ENCODE data around the gene METTL25B. TPM values are rescaled to one million over a fixed set of nuclear protein-coding genes. Genes with fewer than 3 reads are reported as not detected.

Gene METTL25B
- total and polyA plus RNA-seq, 12 donors = 12.8 to 45.2 (median 15.6) TPM

GRCh38 chr1:156738916-156739315, 10.6 kb downstream of the METTL25B start:
- H3K27ac ChIP-seq = no peak overlapping the region
- WGBS, 2 donors = 82% methylated on average over 2 of the region's 2 CpGs
- peaks cover 2 to 31% (median 17%) of the 10 kb centered on the region in 9 donors for H3K4me1 ChIP-seq
- peaks cover 0 to 70% (median 36%) of the 10 kb centered on the region in 9 donors for H3K36me3 ChIP-seq
- H3K27me3 ChIP-seq = no peaks in the 10 kb centered on the region
- DNase-seq = no peak
- ATAC-seq = no peak
- H3K9me3 ChIP-seq = no peaks in the 10 kb centered on the region
- no peak overlapping the region for H3K4me3 ChIP-seq
- TF ChIP-seq CTCF (IDR thresholded peaks at IDR 0.05) = no peak
- intact Hi-C loops (cut with DNase I) = loop anchor here in 2 of 10 donors (2.0 to 5.0 kb wide), 2 partner anchors 32 to 33 kb away; no protein-coding TSS in a partner anchor

- Histone ChIP-seq H3K27ac (peak overlapping the region in 9 of 10 donors; percentile 13 to 96 (median 89)), H3K27me3 (no peaks in the 10 kb centered on the region), H3K4me1 (peaks cover 2 to 44% (median 22%) of the 10 kb centered on the region in 9 donors), H3K4me3 (peak overlapping the region; percentile 33 to 87 (median 74)), H3K9me3 (no peaks in the 10 kb centered on the region), H3K36me3 (peaks cover 0 to 70% (median 41%) of the 10 kb centered on the region in 9 donors)
- DNase-seq (no peak), ATAC-seq (peak in 4 of 8 donors; percentile 5 to 10 (median 8))
- WGBS, 2 donors = 25 to 28% methylated on average over 7 of the region's 7 CpGs
- intact Hi-C loops (cut with DNase I) = loop anchor here in 1 of 10 donors (10.0 kb wide), 1 partner anchor 235 kb away; the partner anchor contains the start of gene MEF2D
- no peak for TF ChIP-seq CTCF (IDR thresholded peaks at IDR 0.05)
Measured at GRCh38 chr1:156740237-156740740, 12.0 kb downstream of the METTL25B start.

GRCh38 chr1:156740741-156741480, 12.6 kb downstream of the METTL25B start, which contains the start of gene MRPL24:
TSS of gene MRPL24 (minus strand) at chr1:156741088. CDS start at chr1:156738704, 2,384 bp downstream.
- peak within 1 kb of the TSS; percentile 59 to 96 (median 88) for H3K27ac ChIP-seq
- 0% methylated on average over 38 of the region's 38 CpGs for WGBS, 2 donors
- no peaks in the 10 kb centered on the region for H3K9me3 ChIP-seq
- H3K4me1 ChIP-seq = peaks cover 4 to 50% (median 28%) of the 10 kb centered on the region in 9 donors
- DNase-seq (peak; percentile 96 to 99), ATAC-seq (peak; percentile 89 to 97 (median 94))
- intact Hi-C loops (cut with DNase I) = loop anchor here in 3 of 10 donors (1.0 to 10.0 kb wide), 3 partner anchors 15 to 236 kb away; partner anchors contain the start of genes PRCC (in 2 of the 3) and MEF2D (in 1 of the 3)
- H3K36me3 ChIP-seq = peaks cover 0 to 65% (median 40%) of the 10 kb centered on the region in 9 donors
- no peaks in the 10 kb centered on the region for H3K27me3 ChIP-seq
- TF ChIP-seq CTCF (IDR thresholded peaks at IDR 0.05) = no peak
- peak within 1 kb of the TSS; percentile 33 to 87 (median 74) for H3K4me3 ChIP-seq

- WGBS, 2 donors = 57 to 58% methylated on average over 8 of the region's 8 CpGs
- Histone ChIP-seq H3K4me1 (peaks cover 10 to 56% (median 35%) of the 10 kb centered on the region in 9 donors), H3K27me3 (no peaks in the 10 kb centered on the region), H3K27ac (peak overlapping the region; percentile 59 to 96 (median 88)), H3K9me3 (no peaks in the 10 kb centered on the region), H3K4me3 (peak overlapping the region in 8 of 10 donors; percentile 9 to 87 (median 74)), H3K36me3 (peaks cover 0 to 59% (median 34%) of the 10 kb centered on the region in 9 donors)
- DNase-seq (no peak), ATAC-seq (peak in 2 of 8 donors; percentile 0 to 2)
- intact Hi-C loops (cut with DNase I) = loop anchor here in 3 of 10 donors (1.0 to 10.0 kb wide), 3 partner anchors 15 to 237 kb away; partner anchors contain the start of genes PRCC (in 2 of the 3) and MEF2D (in 1 of the 3)
- TF ChIP-seq CTCF (IDR thresholded peaks at IDR 0.05) = no peak
Measured at GRCh38 chr1:156741481-156741983, 13.3 kb downstream of the METTL25B start.
